COR-L47 (cell line): ENCODE measurements around the gene RNF224.

Source experiments
- DNase-seq: peaks from one replicate; lab custom pipeline; 2025; lab: John Stamatoyannopoulos, UW

Gene RNF224

GRCh38 chr9:137273611-137274320, 46.5 kb downstream of the RNF224 start:
- no peak for DNase-seq

GRCh38 chr9:137275203-137275587, 47.9 kb downstream of the RNF224 start:
- DNase-seq = no peak

GRCh38 chr9:137275588-137276472, 48.5 kb downstream of the RNF224 start:
- DNase-seq = no peak

- DNase-seq = no peak
Observed at GRCh38 chr9:137276473-137277328, 49.4 kb downstream of the RNF224 start.

- no peak for DNase-seq
Observed at GRCh38 chr9:137277329-137278041, 50.2 kb downstream of the RNF224 start, which contains the start of gene TOR4A. TOR4A (plus strand) TSS chr9:137277726; CDS start chr9:137278690, 964 bp downstream.

GRCh38 chr9:137278061-137278701, 50.9 kb downstream of the RNF224 start:
- no peak for DNase-seq
